Activated CD8-positive, alpha-beta memory T cell treated with anti-CD3 and anti-CD28 coated beads, Interleukin-2, amount 50 U/mL, for 1 hour (primary cell): Measurements from ENCODE around the gene CPS1.

Experiments used
- DNase-seq: peaks from one replicate; pipeline ENCODE4 v3.0.0-alpha.2; 2020; ENCODE audit errors: extremely low read depth

Gene CPS1

GRCh38 chr2:210606001-210606400 lies 49.6 kb downstream of the CPS1 start:
- DNase-seq, result no peak

- no peak for DNase-seq
Observed at GRCh38 chr2:210611466-210611865, 55.1 kb downstream of the CPS1 start.

GRCh38 chr2:210616074-210616473 lies 59.7 kb downstream of the CPS1 start:
- no peak for DNase-seq

GRCh38 chr2:210617318-210617717 lies 60.9 kb downstream of the CPS1 start:
- DNase-seq, result no peak

DNA sequence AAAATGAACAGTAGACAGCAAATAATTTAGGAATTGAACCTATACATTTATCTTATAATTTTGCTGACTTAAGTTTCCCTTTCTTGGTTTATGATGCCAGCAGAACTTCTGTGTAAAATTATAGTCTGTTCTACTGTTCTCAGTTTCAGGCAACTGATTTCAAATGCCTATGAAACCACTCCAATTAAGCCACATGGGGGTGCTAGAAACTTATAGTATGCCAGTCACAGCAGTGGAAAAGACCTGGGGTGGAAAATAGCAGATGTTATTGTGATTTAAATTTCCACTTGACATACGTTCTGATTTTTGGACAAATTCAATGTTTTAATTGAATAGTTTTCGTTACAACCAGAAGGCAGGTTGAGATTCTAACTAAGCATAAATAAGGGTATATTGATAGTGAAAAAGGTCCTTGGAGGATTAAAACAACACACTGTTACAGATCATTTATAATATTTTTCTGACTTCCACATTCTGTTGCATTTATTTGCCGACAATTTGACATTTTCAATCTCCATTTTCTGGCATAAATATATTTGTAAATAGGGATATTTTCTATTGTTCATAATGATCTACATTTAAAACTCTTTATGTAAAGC lies 61.4 kb downstream of the CPS1 start:
- no peak for DNase-seq

GRCh38 chr2:210620456-210620855 lies 64.1 kb downstream of the CPS1 start:
- DNase-seq, result no peak

DNA sequence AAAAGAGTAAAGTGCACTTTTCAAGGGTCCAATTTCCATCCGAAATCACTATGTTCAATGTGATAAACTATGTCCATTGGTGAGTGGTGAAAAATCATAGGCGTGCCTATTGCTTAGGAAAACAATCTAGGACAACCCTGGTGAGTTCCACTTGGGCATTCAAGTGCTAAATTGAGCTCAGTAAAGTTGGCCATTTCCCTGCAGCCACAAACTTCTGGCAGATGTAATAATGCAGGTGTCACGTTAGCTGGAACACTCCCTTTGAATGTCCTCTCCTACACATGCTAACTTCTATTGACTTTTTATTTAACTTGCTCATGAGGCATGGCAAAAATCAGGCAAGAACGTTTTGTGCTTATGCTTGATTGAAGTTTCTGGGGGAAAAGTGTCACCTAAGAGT lies 67.1 kb downstream of the CPS1 start:
- no peak for DNase-seq

GRCh38 chr2:210626849-210627248 lies 70.5 kb downstream of the CPS1 start:
- no peak for DNase-seq

DNA sequence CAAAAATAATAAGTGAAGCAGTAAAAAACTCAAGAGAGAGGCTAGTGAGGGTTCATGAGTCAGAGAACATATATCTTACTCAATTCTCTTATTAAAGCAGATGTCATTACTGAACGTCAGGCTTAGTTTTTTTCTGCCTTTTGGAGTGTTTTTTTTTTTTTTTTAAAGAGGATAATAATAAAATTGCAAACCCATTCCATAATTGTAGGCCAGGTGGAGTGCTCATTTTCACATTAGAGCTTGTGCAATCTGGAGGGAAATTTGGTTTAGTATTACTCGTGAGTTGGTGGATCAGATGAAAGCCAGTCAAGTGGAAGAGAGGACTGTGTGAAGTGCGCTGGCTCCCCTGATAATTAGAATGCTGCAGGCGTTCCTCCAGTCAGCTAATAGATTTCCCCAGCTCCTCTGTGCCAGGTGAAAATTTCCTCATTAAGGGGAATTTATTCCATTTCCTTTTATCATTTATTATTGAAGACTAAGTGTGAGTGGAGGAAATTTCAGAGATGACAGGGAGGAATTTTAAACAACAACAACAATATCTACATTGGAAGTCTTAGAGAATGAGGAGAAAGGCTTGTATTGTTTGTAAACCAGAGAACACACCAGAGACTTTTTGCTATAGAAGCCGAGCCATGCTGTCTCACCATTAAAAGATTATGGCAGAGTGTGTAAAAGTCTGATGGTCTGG lies 74.6 kb downstream of the CPS1 start:
- DNase-seq, result no peak

- no peak for DNase-seq
Observed at GRCh38 chr2:210633699-210634098, 77.3 kb downstream of the CPS1 start.

- DNase-seq, result no peak
Observed at GRCh38 chr2:210635257-210635656, 78.9 kb downstream of the CPS1 start.

DNA sequence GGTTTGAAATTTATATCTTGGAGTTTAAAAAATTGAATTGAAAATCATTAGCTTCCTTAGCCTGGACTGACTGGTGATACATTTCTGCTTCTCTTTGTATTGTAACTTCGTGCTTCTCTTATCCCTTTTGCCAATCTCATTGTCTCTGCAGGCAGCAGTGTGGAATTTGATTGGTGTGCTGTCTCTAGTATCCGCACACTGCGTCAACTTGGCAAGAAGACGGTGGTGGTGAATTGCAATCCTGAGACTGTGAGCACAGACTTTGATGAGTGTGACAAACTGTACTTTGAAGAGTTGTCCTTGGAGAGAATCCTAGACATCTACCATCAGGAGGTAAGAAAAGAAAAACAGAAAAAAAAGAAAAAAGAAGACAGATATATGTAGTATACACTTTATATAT lies 85.9 kb downstream of the CPS1 start:
- DNase-seq, result no peak

GRCh38 chr2:210647151-210647550 lies 90.8 kb downstream of the CPS1 start:
- no peak for DNase-seq

GRCh38 chr2:210654091-210654490 lies 97.7 kb downstream of the CPS1 start:
- no peak for DNase-seq

GRCh38 chr2:210655229-210655975 lies 99.0 kb downstream of the CPS1 start:
- no peak for DNase-seq

- no peak for DNase-seq
Observed at GRCh38 chr2:210657874-210658273, 101.5 kb downstream of the CPS1 start.

- DNase-seq, result no peak
Observed at GRCh38 chr2:210660751-210661150, 104.4 kb downstream of the CPS1 start.

GRCh38 chr2:210662560-210662959 lies 106.2 kb downstream of the CPS1 start:
- DNase-seq, result no peak

DNA sequence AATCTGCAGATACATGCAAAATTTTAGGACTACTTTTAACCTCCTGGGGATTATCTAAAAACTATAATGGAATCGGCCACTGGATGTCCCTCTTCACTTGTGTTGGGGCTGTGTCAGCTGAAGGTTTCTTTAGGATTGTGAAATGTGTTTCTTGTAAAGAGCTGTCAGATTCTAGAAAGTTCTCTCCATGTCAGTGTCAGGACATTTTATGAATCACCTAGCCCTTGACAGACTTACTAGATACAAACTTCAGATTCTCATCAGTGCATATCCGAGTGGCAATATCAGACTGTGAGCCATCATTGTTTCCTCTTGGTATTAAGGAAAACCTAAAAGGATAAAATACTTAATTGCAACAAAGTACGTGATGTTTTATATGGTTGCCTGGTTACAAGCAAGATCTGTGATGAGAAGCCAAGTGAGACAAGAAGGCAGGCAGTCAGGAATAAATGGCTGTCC lies 107.3 kb downstream of the CPS1 start:
- DNase-seq, result no peak

- DNase-seq, result no peak
Observed at GRCh38 chr2:210667711-210668110, 111.3 kb downstream of the CPS1 start.

- no peak for DNase-seq
Observed at GRCh38 chr2:210671065-210671464, 114.7 kb downstream of the CPS1 start.

- no peak for DNase-seq
Observed at GRCh38 chr2:210673117-210673516, 116.7 kb downstream of the CPS1 start.

GRCh38 chr2:210676067-210676466 lies 119.7 kb downstream of the CPS1 start:
- DNase-seq, result no peak
